HG03558 (cell line): ENCODE data around the gene USP1.

Experiments
- ATAC-seq: cut with Tn5 transposase; IDR thresholded peaks from one replicate; pipeline ENCODE4 v1.9.1; 2021; ENCODE audit warnings: moderate number of reproducible peaks; ENCODE audit not compliant: unreplicated experiment; ENCODE audit errors: extremely low read depth

USP1 gene

DNA sequence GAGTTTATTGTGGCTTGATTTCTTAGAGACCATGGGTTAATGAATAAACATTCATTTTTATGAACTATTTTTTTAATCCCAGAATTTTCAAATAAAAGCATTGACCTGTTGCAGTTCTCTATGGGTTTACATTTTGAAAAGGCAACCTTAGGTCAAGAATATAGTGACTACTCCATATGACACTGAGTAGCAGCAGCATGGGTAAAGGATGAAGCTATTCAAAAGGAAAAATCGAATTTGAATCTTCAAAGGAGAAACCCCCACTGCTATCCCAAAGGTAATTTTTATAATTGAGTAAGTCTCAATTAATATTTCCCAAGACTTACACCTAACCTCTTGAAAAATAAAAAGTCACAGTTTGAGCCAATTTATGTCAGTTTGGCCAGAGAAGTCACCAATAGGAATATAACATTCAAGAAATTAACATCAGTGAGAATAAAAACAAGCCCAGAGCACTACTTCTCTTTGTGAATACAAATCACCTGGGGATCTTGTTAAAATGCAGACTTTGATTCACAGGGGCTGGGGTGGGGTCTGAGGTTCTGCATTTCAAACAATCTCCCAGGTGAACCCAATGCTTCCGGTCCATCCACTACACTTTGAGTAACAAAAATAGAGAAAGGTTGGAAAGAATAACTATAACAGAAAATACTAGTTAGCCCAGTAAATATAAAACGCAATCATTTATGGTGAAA is 39.8 kb downstream of the USP1 start:
- ATAC-seq = no peak

DNA sequence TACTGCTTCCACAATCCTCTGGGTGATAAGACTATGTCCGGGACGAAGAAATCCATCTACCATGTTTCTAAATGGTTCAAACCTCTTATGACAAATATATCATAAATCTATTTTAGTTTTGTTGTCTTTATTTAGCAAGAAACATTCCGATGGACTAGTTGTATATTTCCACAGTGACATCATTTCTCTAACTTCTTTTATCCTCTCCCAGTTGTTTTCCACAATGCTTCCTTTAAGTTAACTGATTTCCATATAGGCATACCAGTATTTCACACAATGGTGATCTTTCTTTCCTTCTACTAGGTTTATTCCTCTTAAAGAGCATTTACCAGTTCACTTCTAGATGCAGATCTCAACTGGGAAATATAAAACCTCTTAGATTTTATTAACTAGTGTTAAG is 44.8 kb downstream of the USP1 start:
- ATAC-seq = no peak

GRCh38 chr1:62484824-62485468 is 48.1 kb downstream of the USP1 start:
- no peak for ATAC-seq

- ATAC-seq = no peak
Observed at GRCh38 chr1:62487956-62488355, 51.1 kb downstream of the USP1 start.

GRCh38 chr1:62492521-62492920 is 55.7 kb downstream of the USP1 start:
- no peak for ATAC-seq

- ATAC-seq = no peak
Observed at GRCh38 chr1:62493656-62494055, 56.8 kb downstream of the USP1 start.

DNA sequence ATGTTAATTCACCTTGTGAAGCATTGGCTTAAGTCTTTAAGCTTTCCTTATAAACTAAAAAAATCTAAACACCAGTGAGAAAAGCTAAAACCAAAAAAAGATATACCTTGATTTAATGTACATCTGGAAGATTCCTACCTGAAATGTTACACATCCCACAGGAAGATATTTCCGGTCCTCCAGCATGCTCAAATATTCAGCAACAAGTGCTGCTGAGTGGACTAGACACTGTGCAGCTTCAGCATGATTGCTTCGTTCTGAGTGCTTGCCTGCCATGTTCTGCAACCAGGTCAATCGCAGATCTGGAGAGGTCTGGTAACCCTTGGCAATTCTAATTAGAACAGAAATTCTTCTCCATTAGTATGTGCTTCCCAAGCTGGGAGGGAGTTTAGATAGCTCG is 57.3 kb downstream of the USP1 start:
- ATAC-seq = no peak

DNA sequence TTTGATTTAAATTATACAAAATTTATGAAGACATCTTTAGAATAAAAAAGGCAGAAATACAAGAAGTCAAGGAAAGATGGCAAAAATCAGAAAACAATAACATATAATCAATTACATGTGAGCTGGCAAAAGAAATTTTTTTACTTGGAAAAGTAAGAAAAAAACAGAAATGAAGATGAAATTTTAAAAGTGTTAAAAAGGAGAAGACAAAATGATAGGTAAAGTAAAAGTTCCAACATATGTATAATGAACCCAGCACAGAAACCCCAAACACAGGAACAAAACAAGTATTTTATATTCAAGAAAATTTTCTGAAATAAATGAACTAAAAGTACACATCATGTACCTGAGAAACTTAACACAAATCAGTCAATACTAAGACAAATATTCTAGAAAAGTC is 63.4 kb downstream of the USP1 start:
- no peak for ATAC-seq
